ENCODE results near the gene MEA1. TPM values are rescaled to one million over a fixed set of nuclear protein-coding genes. Genes with fewer than 3 reads are reported as not detected.

MEA1 gene
- total and polyA plus RNA-seq, 2 experiments from 2014 or later: 70.5 to 205 TPM

DNA sequence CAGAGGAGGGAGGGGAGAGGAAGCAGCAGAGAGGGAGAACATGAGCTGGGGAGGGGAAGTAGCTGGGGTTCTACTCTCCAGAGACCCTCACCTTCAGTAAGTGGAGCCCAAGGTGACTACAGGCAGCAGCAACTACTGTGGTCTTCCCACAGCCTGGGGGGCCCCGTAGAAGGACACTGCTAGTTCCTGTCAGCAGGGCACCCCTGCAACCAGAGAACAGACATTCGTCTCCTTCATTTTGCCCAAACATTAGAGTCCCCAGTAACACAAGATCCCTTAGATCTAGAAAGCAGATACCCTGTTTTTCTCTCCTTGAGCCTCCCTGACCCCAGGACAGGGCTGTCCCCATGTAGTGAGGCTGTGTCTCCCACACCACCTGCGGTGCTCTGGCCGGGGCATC lies 45.0 kb downstream of the MEA1 start:
- no peaks in the 10 kb centered on the region; the same call in 1 of the 2 replicates for H3K36me3 ChIP-seq (ENCODE audit: insufficient read depth)
- no peaks in the 10 kb centered on the region for H3K27me3 ChIP-seq (ENCODE audit: insufficient read depth)
- H3K4me2 ChIP-seq: no peak overlapping the region
- no peak overlapping the region for H2AFZ ChIP-seq
- H3K79me2 ChIP-seq (replicated peaks; ENCODE audit: insufficient read depth): no peaks in the 10 kb centered on the region
- 0 out of 2 replicates have a peak, but pooled peaks cover 6% of the 10 kb centered on the region for H3F3A ChIP-seq (replicated peaks; ENCODE audit: low read depth)
- H4K20me1 ChIP-seq (replicated peaks; ENCODE audit: insufficient read depth): no peaks in the 10 kb centered on the region
- no peak overlapping the region for H3K27ac ChIP-seq (ENCODE audit: low read depth)
- H3K27me3 Mint-ChIP-seq (ENCODE audit: insufficient read depth, low read depth, poor library complexity): peaks cover 6% of the 10 kb centered on the region
- peaks cover 4% of the 10 kb centered on the region; the same call in 2 of the 3 replicates for H3K36me3 Mint-ChIP-seq (ENCODE audit: low read depth)
- no peak overlapping the region for H3K27ac Mint-ChIP-seq
- ATAC-seq (no peak), DNase-seq (ENCODE audit: low spot score) (no peak)
- peaks cover 6% of the 10 kb centered on the region; the same call in 2 of the 3 replicates for H3K4me1 Mint-ChIP-seq
- H3K9me2 ChIP-seq (ENCODE audit: insufficient read depth): no peaks in the 10 kb centered on the region
- no peak overlapping the region for H3K4me3 Mint-ChIP-seq
- no peaks in the 10 kb centered on the region for H3K9me3 Mint-ChIP-seq
- no peak for TF ChIP-seq EZH2 (IDR thresholded peaks at IDR 0.05; ENCODE audit: low read depth, unreplicated experiment)
- no peak for TF ChIP-seq POLR2AphosphoS5 (IDR thresholded peaks at IDR 0.05; ENCODE audit: low read depth)
- TF ChIP-seq CREB1 (CRISPR knock-in tag; IDR thresholded peaks at IDR 0.05; ENCODE audit: low read depth): no peak
- TF ChIP-seq, protein P1, sequence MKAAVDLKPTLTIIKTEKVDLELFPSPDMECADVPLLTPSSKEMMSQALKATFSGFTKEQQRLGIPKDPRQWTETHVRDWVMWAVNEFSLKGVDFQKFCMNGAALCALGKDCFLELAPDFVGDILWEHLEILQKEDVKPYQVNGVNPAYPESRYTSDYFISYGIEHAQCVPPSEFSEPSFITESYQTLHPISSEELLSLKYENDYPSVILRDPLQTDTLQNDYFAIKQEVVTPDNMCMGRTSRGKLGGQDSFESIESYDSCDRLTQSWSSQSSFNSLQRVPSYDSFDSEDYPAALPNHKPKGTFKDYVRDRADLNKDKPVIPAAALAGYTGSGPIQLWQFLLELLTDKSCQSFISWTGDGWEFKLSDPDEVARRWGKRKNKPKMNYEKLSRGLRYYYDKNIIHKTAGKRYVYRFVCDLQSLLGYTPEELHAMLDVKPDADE (IDR thresholded peaks at IDR 0.05): no peak
- TF ChIP-seq ZNF331 (CRISPR knock-in tag; IDR thresholded peaks at IDR 0.05; ENCODE audit: low read depth): no peak
- TF ChIP-seq STAT1 (IDR thresholded peaks at IDR 0.05; ENCODE audit: unreplicated experiment): no peak
- TF ChIP-seq JUNB (IDR thresholded peaks at IDR 0.05; ENCODE audit: unreplicated experiment): no peak
- TF ChIP-seq REST (IDR thresholded peaks at IDR 0.05; ENCODE audit: unreplicated experiment): no peak
- TF ChIP-seq EZH2phosphoT487 (IDR thresholded peaks at IDR 0.05; ENCODE audit: unreplicated experiment): no peak
- TF ChIP-seq, protein P2, sequence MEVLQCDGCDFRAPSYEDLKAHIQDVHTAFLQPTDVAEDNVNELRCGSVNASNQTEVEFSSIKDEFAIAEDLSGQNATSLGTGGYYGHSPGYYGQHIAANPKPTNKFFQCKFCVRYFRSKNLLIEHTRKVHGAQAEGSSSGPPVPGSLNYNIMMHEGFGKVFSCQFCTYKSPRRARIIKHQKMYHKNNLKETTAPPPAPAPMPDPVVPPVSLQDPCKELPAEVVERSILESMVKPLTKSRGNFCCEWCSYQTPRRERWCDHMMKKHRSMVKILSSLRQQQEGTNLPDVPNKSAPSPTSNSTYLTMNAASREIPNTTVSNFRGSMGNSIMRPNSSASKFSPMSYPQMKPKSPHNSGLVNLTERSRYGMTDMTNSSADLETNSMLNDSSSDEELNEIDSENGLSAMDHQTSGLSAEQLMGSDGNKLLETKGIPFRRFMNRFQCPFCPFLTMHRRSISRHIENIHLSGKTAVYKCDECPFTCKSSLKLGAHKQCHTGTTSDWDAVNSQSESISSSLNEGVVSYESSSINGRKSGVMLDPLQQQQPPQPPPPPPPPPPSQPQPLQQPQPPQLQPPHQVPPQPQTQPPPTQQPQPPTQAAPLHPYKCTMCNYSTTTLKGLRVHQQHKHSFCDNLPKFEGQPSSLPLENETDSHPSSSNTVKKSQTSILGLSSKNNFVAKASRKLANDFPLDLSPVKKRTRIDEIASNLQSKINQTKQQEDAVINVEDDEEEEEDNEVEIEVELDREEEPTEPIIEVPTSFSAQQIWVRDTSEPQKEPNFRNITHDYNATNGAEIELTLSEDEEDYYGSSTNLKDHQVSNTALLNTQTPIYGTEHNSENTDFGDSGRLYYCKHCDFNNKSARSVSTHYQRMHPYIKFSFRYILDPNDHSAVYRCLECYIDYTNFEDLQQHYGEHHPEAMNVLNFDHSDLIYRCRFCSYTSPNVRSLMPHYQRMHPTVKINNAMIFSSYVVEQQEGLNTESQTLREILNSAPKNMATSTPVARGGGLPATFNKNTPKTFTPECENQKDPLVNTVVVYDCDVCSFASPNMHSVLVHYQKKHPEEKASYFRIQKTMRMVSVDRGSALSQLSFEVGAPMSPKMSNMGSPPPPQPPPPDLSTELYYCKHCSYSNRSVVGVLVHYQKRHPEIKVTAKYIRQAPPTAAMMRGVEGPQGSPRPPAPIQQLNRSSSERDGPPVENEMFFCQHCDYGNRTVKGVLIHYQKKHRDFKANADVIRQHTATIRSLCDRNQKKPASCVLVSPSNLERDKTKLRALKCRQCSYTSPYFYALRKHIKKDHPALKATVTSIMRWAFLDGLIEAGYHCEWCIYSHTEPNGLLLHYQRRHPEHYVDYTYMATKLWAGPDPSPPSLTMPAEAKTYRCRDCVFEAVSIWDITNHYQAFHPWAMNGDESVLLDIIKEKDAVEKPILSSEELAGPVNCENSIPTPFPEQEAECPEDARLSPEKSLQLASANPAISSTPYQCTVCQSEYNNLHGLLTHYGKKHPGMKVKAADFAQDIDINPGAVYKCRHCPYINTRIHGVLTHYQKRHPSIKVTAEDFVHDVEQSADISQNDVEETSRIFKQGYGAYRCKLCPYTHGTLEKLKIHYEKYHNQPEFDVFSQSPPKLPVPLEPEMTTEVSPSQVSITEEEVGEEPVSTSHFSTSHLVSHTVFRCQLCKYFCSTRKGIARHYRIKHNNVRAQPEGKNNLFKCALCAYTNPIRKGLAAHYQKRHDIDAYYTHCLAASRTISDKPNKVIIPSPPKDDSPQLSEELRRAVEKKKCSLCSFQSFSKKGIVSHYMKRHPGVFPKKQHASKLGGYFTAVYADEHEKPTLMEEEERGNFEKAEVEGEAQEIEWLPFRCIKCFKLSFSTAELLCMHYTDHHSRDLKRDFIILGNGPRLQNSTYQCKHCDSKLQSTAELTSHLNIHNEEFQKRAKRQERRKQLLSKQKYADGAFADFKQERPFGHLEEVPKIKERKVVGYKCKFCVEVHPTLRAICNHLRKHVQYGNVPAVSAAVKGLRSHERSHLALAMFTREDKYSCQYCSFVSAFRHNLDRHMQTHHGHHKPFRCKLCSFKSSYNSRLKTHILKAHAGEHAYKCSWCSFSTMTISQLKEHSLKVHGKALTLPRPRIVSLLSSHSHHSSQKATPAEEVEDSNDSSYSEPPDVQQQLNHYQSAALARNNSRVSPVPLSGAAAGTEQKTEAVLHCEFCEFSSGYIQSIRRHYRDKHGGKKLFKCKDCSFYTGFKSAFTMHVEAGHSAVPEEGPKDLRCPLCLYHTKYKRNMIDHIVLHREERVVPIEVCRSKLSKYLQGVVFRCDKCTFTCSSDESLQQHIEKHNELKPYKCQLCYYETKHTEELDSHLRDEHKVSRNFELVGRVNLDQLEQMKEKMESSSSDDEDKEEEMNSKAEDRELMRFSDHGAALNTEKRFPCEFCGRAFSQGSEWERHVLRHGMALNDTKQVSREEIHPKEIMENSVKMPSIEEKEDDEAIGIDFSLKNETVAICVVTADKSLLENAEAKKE (CRISPR knock-in tag; IDR thresholded peaks at IDR 0.05): no peak
- no peak for TF ChIP-seq NANOG (IDR thresholded peaks at IDR 0.05; ENCODE audit: borderline replicate concordance)
- no peak for TF ChIP-seq ZNF114 (CRISPR knock-in tag; IDR thresholded peaks at IDR 0.05)
- TF ChIP-seq, protein P3, sequence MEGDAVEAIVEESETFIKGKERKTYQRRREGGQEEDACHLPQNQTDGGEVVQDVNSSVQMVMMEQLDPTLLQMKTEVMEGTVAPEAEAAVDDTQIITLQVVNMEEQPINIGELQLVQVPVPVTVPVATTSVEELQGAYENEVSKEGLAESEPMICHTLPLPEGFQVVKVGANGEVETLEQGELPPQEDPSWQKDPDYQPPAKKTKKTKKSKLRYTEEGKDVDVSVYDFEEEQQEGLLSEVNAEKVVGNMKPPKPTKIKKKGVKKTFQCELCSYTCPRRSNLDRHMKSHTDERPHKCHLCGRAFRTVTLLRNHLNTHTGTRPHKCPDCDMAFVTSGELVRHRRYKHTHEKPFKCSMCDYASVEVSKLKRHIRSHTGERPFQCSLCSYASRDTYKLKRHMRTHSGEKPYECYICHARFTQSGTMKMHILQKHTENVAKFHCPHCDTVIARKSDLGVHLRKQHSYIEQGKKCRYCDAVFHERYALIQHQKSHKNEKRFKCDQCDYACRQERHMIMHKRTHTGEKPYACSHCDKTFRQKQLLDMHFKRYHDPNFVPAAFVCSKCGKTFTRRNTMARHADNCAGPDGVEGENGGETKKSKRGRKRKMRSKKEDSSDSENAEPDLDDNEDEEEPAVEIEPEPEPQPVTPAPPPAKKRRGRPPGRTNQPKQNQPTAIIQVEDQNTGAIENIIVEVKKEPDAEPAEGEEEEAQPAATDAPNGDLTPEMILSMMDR (conservative IDR thresholded peaks at IDR 0.05; ENCODE audit: low read depth in 2 of 2): no peak
- no peak overlapping the region for H3K4me3 ChIP-seq
- H3K4me1 ChIP-seq (ENCODE audit: insufficient read depth): no peaks in the 10 kb centered on the region
